Neuron (in vitro differentiated cells): ENCODE results near the gene GTF2F1.
"Not testable (repeated sequence)": the region's sequence is repeated elsewhere in the genome, so short reads cannot be mapped to it uniquely, and the experiment has no call there.

ENCODE experiments used
- H2AFZ ChIP-seq: one replicate; pipeline ENCODE4 v1.6.1; 2013; ENCODE audit warnings: low read depth, mild to moderate bottlenecking, inconsistent platforms, low read length, moderate library complexity
- H3K27me3 ChIP-seq: one replicate; pipeline ENCODE4 v1.6.1; 2013; ENCODE audit warnings: low read length; ENCODE audit not compliant: insufficient read depth
- H3K36me3 ChIP-seq: one replicate; pipeline ENCODE4 v1.6.1; 2013; ENCODE audit warnings: low read length; ENCODE audit not compliant: insufficient read depth
- H3K4me1 ChIP-seq: one replicate; pipeline ENCODE4 v1.6.1; 2013; ENCODE audit warnings: low read length; ENCODE audit not compliant: insufficient read depth
- H3K4me3 ChIP-seq: 2 replicates; pipeline ENCODE4 v1.5.1; 2013; ENCODE audit warnings: mild to moderate bottlenecking, low read length, moderate library complexity
- H3K9me3 ChIP-seq: one replicate; pipeline ENCODE4 v1.6.1; 2013; ENCODE audit warnings: low read length

GTF2F1 gene

GRCh38 chr19:6393074-6393982 lies at the start of gene GTF2F1:
Gene GTF2F1 (minus strand): TSS chr19:6393164. CDS start chr19:6392995, 169 bp downstream.
- H2AFZ ChIP-seq, result peak within 1 kb of the TSS; percentile 70
- peaks cover 26% of the 10 kb centered on the region for H3K36me3 ChIP-seq
- H3K9me3 ChIP-seq, result no peaks in the 10 kb centered on the region
- H3K4me1 ChIP-seq, result peaks cover 12% of the 10 kb centered on the region
- no peaks in the 10 kb centered on the region for H3K27me3 ChIP-seq
- H3K4me3 ChIP-seq, result peak within 1 kb of the TSS; percentile 88

- no peaks in the 10 kb centered on the region for H3K4me1 ChIP-seq
- no peaks in the 10 kb centered on the region for H3K27me3 ChIP-seq
- H2AFZ ChIP-seq, result no peak overlapping the region
- H3K4me3 ChIP-seq, result no peak overlapping the region
- peaks cover 3% of the 10 kb centered on the region for H3K9me3 ChIP-seq
- no peaks in the 10 kb centered on the region for H3K36me3 ChIP-seq
Measured at GRCh38 chr19:6442087-6442688, 49.2 kb upstream of the GTF2F1 start.

- Histone ChIP-seq H3K4me1 (no peaks in the 10 kb centered on the region), H3K27me3 (no peaks in the 10 kb centered on the region), H2AFZ (no peak overlapping the region), H3K4me3 (no peak overlapping the region), H3K36me3 (no peaks in the 10 kb centered on the region), H3K9me3 (peaks cover 3% of the 10 kb centered on the region)
Measured at GRCh38 chr19:6440905-6441304, 47.9 kb upstream of the GTF2F1 start.

GRCh38 chr19:6439743-6440142 lies 46.8 kb upstream of the GTF2F1 start:
- Histone ChIP-seq H2AFZ (no peak overlapping the region), H3K4me1 (no peaks in the 10 kb centered on the region), H3K36me3 (no peaks in the 10 kb centered on the region), H3K4me3 (no peak overlapping the region), H3K27me3 (no peaks in the 10 kb centered on the region), H3K9me3 (no peaks in the 10 kb centered on the region)

- Histone ChIP-seq H3K4me3 (no peak within 1 kb of the TSS), H3K4me1 (no peaks in the 10 kb centered on the region), H3K9me3 (no peaks in the 10 kb centered on the region), H2AFZ (no peak within 1 kb of the TSS), H3K36me3 (no peaks in the 10 kb centered on the region), H3K27me3 (no peaks in the 10 kb centered on the region)
Measured at GRCh38 chr19:6433663-6434062, 40.7 kb upstream of the GTF2F1 start, which contains the start of gene SLC25A41. Gene SLC25A41 (minus strand): TSS chr19:6433763. CDS start chr19:6433693, 70 bp downstream.

GRCh38 chr19:6433165-6433564 lies 40.2 kb upstream of the GTF2F1 start:
- Histone ChIP-seq H3K4me3 (no peak overlapping the region), H3K9me3 (no peaks in the 10 kb centered on the region), H3K4me1 (no peaks in the 10 kb centered on the region)

GRCh38 chr19:6431891-6432290 lies 38.9 kb upstream of the GTF2F1 start:
- Histone ChIP-seq H3K36me3 (no peaks in the 10 kb centered on the region), H3K4me1 (no peaks in the 10 kb centered on the region), H3K27me3 (no peaks in the 10 kb centered on the region), H2AFZ (no peak overlapping the region), H3K9me3 (no peaks in the 10 kb centered on the region), H3K4me3 (no peak overlapping the region)

More at GRCh38 chr19:6433165-6433564, 40.2 kb upstream of the GTF2F1 start:
- Histone ChIP-seq H3K27me3 (no peaks in the 10 kb centered on the region), H3K36me3 (no peaks in the 10 kb centered on the region), H2AFZ (no peak overlapping the region)

- H3K36me3 ChIP-seq, result no peaks in the 10 kb centered on the region
- peaks cover 2% of the 10 kb centered on the region for H3K4me1 ChIP-seq
- no peak overlapping the region for H3K4me3 ChIP-seq
- no peaks in the 10 kb centered on the region for H3K9me3 ChIP-seq
- H3K27me3 ChIP-seq, result no peaks in the 10 kb centered on the region
- no peak overlapping the region for H2AFZ ChIP-seq
Measured at GRCh38 chr19:6429419-6430221, 36.7 kb upstream of the GTF2F1 start.

- not testable (repeated sequence) for H2AFZ ChIP-seq, H3K27me3 ChIP-seq, H3K4me1 ChIP-seq, H3K4me3 ChIP-seq, H3K9me3 ChIP-seq, H3K36me3 ChIP-seq
Measured at GRCh38 chr19:6428692-6429418, 35.9 kb upstream of the GTF2F1 start.

- Histone ChIP-seq H3K4me1 (peaks cover 19% of the 10 kb centered on the region), H3K27me3 (no peaks in the 10 kb centered on the region), H3K36me3 (peaks cover 5% of the 10 kb centered on the region), H2AFZ (no peak overlapping the region), H3K4me3 (no peak overlapping the region), H3K9me3 (no peaks in the 10 kb centered on the region)
Measured at GRCh38 chr19:6427131-6427530, 34.2 kb upstream of the GTF2F1 start.

- H3K36me3 ChIP-seq, result peaks cover 17% of the 10 kb centered on the region
- peaks cover 21% of the 10 kb centered on the region for H3K4me1 ChIP-seq
- H3K4me3 ChIP-seq, result peak overlapping the region; percentile 5
- no peaks in the 10 kb centered on the region for H3K9me3 ChIP-seq
- peak overlapping the region; percentile 29 for H2AFZ ChIP-seq
- no peaks in the 10 kb centered on the region for H3K27me3 ChIP-seq
Measured at GRCh38 chr19:6425732-6426620, 33.0 kb upstream of the GTF2F1 start.
